Gastroesophageal sphincter (tissue), 3 donors: ENCODE results near the gene FAAP100.

ENCODE experiments used
- EP300 ChIP-seq: sonication (generic); formaldehyde crosslinking; IDR thresholded peaks from one replicate; pipeline ENCODE4 v1.6.1; 2017; ENCODE audit warnings: antibody characterized with exemption, mild to moderate bottlenecking
- TF ChIP-seq, protein P1 (sequence below), 4 experiments: fragments of 200-600 bp in 2 of 4; fragments of 450-650 bp in 2 of 4; sonication (generic) in 1 of 4; IDR thresholded peaks; one replicate each; pipeline ENCODE4 v1.5.1; 2017 to 2019; ENCODE audit warnings: antibody characterized with exemption in 4 of 4, mild to moderate bottlenecking in 2 of 4, moderate library complexity in 2 of 4

DNA sequence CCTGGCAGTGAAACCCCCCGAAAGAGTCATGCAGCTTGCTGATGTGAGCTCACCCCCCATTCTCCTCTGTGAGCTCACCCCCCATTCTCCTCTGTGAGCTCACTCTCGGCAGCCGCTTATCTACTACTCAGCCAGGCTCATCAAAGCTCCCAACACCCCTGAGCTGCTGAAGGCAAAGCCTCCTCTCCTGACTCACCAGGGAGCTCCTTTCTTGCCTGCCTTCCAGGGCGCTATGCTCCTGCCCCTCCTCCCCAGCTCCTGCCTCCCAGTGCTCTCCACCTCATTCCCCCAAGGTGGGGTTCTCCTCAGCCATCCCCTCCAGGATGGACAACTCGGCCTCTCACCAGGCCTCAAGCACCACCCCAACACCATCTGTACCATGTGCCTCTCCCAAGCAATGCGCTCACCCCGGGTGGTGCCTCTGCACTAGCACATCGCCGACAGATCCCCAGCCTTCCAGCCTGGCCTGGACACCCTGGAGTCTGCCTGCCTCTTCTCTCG lies 27.7 kb upstream of the FAAP100 start:
- no peak for TF ChIP-seq EP300
- TF ChIP-seq, protein P1, sequence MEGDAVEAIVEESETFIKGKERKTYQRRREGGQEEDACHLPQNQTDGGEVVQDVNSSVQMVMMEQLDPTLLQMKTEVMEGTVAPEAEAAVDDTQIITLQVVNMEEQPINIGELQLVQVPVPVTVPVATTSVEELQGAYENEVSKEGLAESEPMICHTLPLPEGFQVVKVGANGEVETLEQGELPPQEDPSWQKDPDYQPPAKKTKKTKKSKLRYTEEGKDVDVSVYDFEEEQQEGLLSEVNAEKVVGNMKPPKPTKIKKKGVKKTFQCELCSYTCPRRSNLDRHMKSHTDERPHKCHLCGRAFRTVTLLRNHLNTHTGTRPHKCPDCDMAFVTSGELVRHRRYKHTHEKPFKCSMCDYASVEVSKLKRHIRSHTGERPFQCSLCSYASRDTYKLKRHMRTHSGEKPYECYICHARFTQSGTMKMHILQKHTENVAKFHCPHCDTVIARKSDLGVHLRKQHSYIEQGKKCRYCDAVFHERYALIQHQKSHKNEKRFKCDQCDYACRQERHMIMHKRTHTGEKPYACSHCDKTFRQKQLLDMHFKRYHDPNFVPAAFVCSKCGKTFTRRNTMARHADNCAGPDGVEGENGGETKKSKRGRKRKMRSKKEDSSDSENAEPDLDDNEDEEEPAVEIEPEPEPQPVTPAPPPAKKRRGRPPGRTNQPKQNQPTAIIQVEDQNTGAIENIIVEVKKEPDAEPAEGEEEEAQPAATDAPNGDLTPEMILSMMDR (IDR thresholded peaks at IDR 0.05), result no peak
